HFFc6 (cell line): Measurements from ENCODE around the gene FLNC. TPM values are rescaled to one million over a fixed set of nuclear protein-coding genes. Genes with fewer than 3 reads are reported as not detected.

Experiments used
- DNase-seq: peaks from one replicate; pipeline ENCODE4 v3.0.0-alpha.2; 2018
- H3K27ac Mint-ChIP-seq: 2 replicates; pipeline ENCODE4 v1.8.0; 2020; ENCODE audit warnings: mild to moderate bottlenecking, mixed read lengths
- H3K27me3 Mint-ChIP-seq: 2 replicates; pipeline ENCODE4 v1.8.0; 2021; ENCODE audit warnings: mild to moderate bottlenecking, moderate library complexity, mixed read lengths; ENCODE audit not compliant: insufficient read depth
- H3K36me3 Mint-ChIP-seq: 2 replicates; pipeline ENCODE4 v1.8.0; 2021; ENCODE audit warnings: low read depth, mixed read lengths
- H3K4me1 Mint-ChIP-seq: 2 replicates; pipeline ENCODE4 v1.8.0; 2020; ENCODE audit warnings: low read depth, mixed read lengths
- H3K4me3 Mint-ChIP-seq: 2 replicates; pipeline ENCODE4 v1.8.0; 2020; ENCODE audit warnings: mild to moderate bottlenecking, moderate library complexity, mixed read lengths
- H3K9me3 Mint-ChIP-seq: 2 replicates; pipeline ENCODE4 v1.8.0; 2020; ENCODE audit warnings: mild to moderate bottlenecking, mixed read lengths
- total RNA-seq, 6 experiments: library from RNA; stranded (reverse); fragmentation: NEBNext Ultra II Directional; extraction: Animal tissue kit (Norgen Biotek cat#: 25700); gene quantifications; 2 replicates in 1 of 6; 3 replicates in 5 of 6; pipeline ENCODE4 v1.2.3, GENCODE V29; 2021
- TF ChIP-seq, protein P1 (sequence below): fragments of 200-600 bp; sonication (generic); IDR thresholded peaks from 2 replicates; pipeline ENCODE4 v1.5.0; 2021; ENCODE audit warnings: antibody characterized with exemption, mild to moderate bottlenecking

FLNC gene
- total RNA-seq, 6 experiments from 2014 or later: 492 to 540 (median 512) TPM

DNA sequence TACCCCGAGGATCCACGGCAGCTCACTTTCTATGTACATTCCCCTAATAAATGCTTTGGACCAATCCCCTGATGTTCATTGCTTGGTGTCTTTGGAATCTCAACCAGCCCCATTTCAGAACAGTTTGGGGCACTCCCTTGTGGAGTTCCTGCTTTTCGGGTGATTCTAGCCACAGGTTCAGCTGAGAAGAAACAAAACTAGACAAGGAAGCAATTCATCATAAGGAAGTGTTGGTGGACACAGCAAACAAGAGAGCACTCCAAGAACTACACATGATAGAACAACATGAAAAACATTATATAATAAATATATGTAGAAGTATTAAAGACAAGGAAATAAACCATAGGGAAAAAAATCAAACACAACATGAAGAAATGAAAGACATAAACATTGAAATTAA, 44.5 kb upstream of the FLNC start:
- Mint-ChIP-seq H3K4me3 (no peak overlapping the region), H3K4me1 (peaks cover 24% of the 10 kb centered on the region)
- TF ChIP-seq, protein P1, sequence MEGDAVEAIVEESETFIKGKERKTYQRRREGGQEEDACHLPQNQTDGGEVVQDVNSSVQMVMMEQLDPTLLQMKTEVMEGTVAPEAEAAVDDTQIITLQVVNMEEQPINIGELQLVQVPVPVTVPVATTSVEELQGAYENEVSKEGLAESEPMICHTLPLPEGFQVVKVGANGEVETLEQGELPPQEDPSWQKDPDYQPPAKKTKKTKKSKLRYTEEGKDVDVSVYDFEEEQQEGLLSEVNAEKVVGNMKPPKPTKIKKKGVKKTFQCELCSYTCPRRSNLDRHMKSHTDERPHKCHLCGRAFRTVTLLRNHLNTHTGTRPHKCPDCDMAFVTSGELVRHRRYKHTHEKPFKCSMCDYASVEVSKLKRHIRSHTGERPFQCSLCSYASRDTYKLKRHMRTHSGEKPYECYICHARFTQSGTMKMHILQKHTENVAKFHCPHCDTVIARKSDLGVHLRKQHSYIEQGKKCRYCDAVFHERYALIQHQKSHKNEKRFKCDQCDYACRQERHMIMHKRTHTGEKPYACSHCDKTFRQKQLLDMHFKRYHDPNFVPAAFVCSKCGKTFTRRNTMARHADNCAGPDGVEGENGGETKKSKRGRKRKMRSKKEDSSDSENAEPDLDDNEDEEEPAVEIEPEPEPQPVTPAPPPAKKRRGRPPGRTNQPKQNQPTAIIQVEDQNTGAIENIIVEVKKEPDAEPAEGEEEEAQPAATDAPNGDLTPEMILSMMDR: no peak

DNA sequence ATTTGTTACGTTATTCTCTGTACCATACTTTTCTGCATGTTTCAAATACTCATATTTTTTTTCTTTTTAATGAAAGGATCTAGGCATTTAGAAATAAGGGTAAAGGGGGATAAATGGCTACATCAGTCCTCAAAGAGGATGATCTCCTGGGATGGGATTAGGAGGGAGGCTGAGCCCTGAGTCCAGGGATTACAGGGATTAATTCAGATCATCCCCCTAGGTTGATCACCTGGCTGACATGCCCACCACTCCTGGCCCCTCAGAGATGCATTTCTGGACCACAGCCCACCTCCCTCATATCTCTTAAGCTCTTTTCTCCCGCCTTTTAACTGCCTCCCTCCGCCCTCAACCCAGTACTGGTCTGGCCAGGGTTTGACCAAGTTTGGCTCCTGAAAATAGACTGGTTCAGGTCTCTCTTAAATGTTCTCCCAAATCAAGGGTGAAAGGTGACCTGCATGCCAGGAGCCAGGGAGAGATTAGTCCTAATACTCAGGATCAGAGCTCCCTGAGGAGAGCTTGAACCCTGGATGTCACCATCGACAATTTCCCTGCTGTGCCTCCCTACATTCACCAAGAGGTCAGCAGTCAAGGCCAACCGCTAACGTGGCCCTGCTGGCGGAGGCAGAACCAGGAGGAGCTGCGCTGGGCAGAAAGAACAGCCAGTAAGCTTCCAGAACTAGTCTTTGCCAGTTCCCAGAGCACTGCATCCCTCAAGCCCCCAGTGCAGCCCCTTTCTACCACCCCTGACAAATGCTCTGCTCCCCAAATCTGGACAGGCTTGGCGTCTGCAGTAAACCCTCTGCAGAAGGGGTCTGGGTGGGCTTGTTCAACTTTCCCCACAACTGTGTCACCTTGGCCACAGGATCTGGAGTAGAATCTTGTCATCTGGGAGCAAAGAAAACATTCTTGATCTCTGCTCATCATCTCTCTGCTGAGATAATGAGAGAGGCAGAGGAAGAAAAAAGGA, 41.5 kb upstream of the FLNC start:
- no peaks in the 10 kb centered on the region for H3K36me3 Mint-ChIP-seq

More for the DNA sequence above, 44.5 kb upstream of the FLNC start:
- no peak for DNase-seq
- peaks cover 20% of the 10 kb centered on the region for H3K27me3 Mint-ChIP-seq
- no peaks in the 10 kb centered on the region for H3K36me3 Mint-ChIP-seq
- no peaks in the 10 kb centered on the region for H3K9me3 Mint-ChIP-seq
- no peak overlapping the region for H3K27ac Mint-ChIP-seq

DNA sequence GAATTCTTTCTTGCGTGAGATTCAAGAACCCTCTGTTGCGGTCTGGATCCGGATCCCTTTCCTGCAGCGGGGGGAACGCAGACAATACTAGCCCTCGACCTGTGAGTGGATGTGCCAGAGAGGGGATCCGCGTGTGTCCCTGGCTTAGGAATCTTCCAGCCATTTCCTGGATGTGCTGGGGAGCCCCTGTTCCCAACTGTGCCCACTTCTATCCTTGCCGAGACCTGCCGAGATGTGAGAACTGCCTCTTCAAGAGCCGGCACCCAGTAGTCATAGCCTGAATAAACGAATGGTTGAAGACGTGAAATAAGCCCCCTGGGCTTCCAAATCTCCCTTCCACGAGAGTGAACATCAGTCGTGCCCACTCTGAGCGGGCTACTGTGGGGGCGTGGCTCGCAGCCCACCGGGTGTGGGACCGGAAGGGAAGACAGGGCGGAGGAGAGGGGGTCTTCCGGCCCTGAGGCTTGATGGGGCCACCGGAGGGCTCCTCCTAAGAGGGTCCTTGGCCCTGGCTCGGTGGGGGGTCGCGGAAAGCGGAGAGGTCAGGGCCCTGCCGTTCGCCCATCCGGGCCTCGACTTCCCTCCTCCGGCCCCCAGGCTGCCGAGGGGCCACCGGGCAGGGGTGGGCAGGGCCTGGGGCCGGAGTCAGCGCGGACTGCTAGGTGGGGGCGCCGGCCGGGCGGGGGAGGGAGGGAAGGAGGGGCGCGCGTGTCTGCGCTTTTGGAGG, 39.7 kb upstream of the FLNC start:
- no peak for DNase-seq
- TF ChIP-seq, protein P1: no peak
- H3K36me3 Mint-ChIP-seq: peaks cover 9% of the 10 kb centered on the region; the same call in 1 of the 2 replicates
- no peaks in the 10 kb centered on the region for H3K9me3 Mint-ChIP-seq
- H3K4me3 Mint-ChIP-seq: peak overlapping the region; percentile 83
- H3K27me3 Mint-ChIP-seq: peaks cover 13% of the 10 kb centered on the region
- peaks cover 16% of the 10 kb centered on the region for H3K4me1 Mint-ChIP-seq
- H3K27ac Mint-ChIP-seq: no peak overlapping the region

More for the DNA sequence above, 41.5 kb upstream of the FLNC start:
- TF ChIP-seq, protein P1: no peak
- no peak for DNase-seq
- no peak overlapping the region for H3K27ac Mint-ChIP-seq
- no peaks in the 10 kb centered on the region for H3K9me3 Mint-ChIP-seq
- no peak overlapping the region for H3K4me3 Mint-ChIP-seq
- H3K4me1 Mint-ChIP-seq: peaks cover 10% of the 10 kb centered on the region
- peaks cover 13% of the 10 kb centered on the region for H3K27me3 Mint-ChIP-seq

DNA sequence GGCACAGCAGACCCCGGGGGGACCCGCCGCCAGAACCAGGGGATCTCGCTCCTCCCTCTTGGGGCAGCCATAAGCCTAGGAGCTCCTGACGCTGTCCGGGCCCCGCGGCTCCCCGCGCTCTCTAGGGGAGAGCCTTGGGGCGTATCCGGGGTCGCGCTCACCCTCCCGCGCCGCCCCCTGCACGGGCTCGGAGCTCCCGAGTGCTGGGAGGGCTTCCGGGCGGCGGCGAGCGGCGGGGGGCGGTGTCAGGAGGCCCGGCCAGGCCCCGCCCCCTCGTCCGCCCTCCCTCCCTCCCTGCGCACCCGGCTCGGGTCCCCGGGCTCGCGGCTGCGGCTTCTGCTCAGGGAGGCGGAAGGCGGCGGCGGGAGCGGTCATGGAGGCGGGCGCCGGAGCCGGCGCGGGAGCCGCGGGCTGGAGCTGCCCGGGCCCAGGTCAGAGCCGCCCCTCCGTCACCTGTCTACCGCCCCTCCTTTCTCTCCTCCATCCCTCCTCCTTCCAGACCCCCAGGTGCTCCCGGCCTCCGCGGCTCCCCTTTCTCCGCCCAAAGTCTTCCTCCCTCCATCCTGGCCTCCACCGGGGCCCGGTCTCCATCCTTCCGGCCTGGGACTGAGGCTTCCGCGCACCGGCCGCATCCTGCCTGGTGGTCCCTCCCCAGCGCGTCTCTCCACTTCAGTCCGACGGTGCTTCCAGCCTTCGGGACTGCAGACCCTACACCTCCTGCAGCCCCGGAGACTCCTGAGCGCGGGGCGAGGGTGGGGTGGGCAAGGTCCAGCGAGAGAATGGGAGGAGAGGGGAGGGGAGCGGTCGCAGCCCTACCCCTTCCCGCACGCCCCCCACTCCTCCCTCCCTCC, 38.9 kb upstream of the FLNC start, which contains the start of gene CCDC136:
Gene CCDC136, plus strand, starts transcription at position 848 of the 851 bp plus-strand sequence. CDS start 444 bp downstream, outside the sequence.
- H3K36me3 Mint-ChIP-seq: peaks cover 12% of the 10 kb centered on the region; the same call in 1 of the 2 replicates
- TF ChIP-seq, protein P1: no peak
- no peak within 1 kb of the TSS for H3K27ac Mint-ChIP-seq
- DNase-seq: no peak
- peaks cover 9% of the 10 kb centered on the region for H3K27me3 Mint-ChIP-seq
- H3K4me3 Mint-ChIP-seq: peak within 1 kb of the TSS; percentile 85
- no peaks in the 10 kb centered on the region for H3K9me3 Mint-ChIP-seq
- peaks cover 24% of the 10 kb centered on the region for H3K4me1 Mint-ChIP-seq

DNA sequence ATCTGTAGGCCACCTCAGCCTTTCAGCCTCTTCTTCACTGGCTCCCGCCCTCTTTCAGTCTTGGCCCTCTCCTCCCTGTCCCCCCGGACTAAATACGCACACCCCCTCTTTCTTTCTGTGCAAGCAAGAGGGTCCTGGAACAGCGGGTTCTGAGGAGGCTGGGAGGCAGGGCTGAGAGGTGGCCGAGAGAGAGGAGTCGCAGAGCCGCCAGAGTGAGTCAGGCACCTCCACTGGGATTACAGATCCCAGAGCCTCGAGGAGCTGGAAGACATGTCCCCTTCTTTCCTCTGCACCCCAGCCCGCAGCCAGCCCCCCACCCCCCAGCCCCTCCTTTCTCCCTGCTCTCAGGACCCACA, 38.3 kb upstream of the FLNC start:
- Mint-ChIP-seq H3K4me1 (peaks cover 30% of the 10 kb centered on the region), H3K27me3 (peaks cover 9% of the 10 kb centered on the region), H3K4me3 (peak overlapping the region; percentile 85), H3K9me3 (no peaks in the 10 kb centered on the region), H3K27ac (no peak overlapping the region), H3K36me3 (peaks cover 13% of the 10 kb centered on the region)
- no peak for DNase-seq
- TF ChIP-seq, protein P1: no peak
